Osteoblast (primary cell): ENCODE results near the gene CCNF. TPM values are rescaled to one million over a fixed set of nuclear protein-coding genes. Genes with fewer than 3 reads are reported as not detected.

Experiments
- DNase-seq: peaks from one replicate; pipeline ENCODE4 v3.0.0; 2011; ENCODE audit warnings: low spot score, mixed read lengths; ENCODE audit not compliant: insufficient read length; ENCODE audit errors: missing footprints
- H2AFZ ChIP-seq: 2 replicates; pipeline ENCODE4 v1.6.0; 2011; ENCODE audit warnings: mild to moderate bottlenecking, low read length
- H3K27ac ChIP-seq: 2 replicates; pipeline ENCODE4 v1.5.1; 2011; ENCODE audit warnings: mild to moderate bottlenecking, low read depth, low read length, moderate library complexity
- H3K27me3 ChIP-seq: 2 replicates; pipeline ENCODE4 v1.6.0; 2012; ENCODE audit warnings: mild to moderate bottlenecking, control low read depth, inconsistent platforms, low read length, moderate library complexity; ENCODE audit not compliant: insufficient read depth
- H3K36me3 ChIP-seq: 2 replicates; pipeline ENCODE4 v1.5.1; 2011; ENCODE audit warnings: mild to moderate bottlenecking, low read length, control low read depth, moderate library complexity; ENCODE audit not compliant: insufficient read depth
- H3K4me1 ChIP-seq: 2 replicates; pipeline ENCODE4 v1.5.1; 2011; ENCODE audit warnings: mild to moderate bottlenecking, low read length, control low read depth, moderate library complexity; ENCODE audit not compliant: insufficient read depth
- H3K4me2 ChIP-seq: 2 replicates; pipeline ENCODE4 v1.6.0; 2011; ENCODE audit warnings: mild to moderate bottlenecking, low read length; ENCODE audit not compliant: insufficient read depth
- H3K4me3 ChIP-seq: fragments of 200-600 bp; sonication (generic); 3 replicates; pipeline ENCODE4 v1.5.1; 2012; ENCODE audit warnings: mild to moderate bottlenecking, low read length, inconsistent platforms; ENCODE audit not compliant: insufficient read depth
- H3K79me2 ChIP-seq: 2 replicates; pipeline ENCODE4 v1.6.0; 2012; ENCODE audit warnings: mild to moderate bottlenecking, low read length, control low read depth, inconsistent platforms; ENCODE audit not compliant: insufficient read depth
- H3K9me3 ChIP-seq: 2 replicates; pipeline ENCODE4 v1.5.1; 2011; ENCODE audit warnings: low read depth, low read length, control low read depth
- H4K20me1 ChIP-seq: 2 replicates; pipeline ENCODE4 v1.6.0; 2012; ENCODE audit warnings: mild to moderate bottlenecking, low read length, control low read depth; ENCODE audit not compliant: insufficient read depth
- CTCF ChIP-seq: IDR thresholded peaks from 2 replicates; pipeline ENCODE4 v1.5.1; 2011; ENCODE audit warnings: mild to moderate bottlenecking, low read depth, low read length, moderate library complexity; ENCODE audit errors: extremely low read depth
- total RNA-seq: library from RNA; depleted of rRNA; stranded (reverse); fragments of >200 nt; gene quantifications from 2 replicates; pipeline ENCODE4 v1.2.3, GENCODE V29; 2012

The CCNF gene
- total RNA-seq, 1 donor, result 6.9 TPM

GRCh38 chr16:2398520-2398919, 30.7 kb upstream of the CCNF start:
- no peaks in the 10 kb centered on the region for H3K79me2 ChIP-seq
- DNase-seq, result no peak
- H3K4me1 ChIP-seq, result no peaks in the 10 kb centered on the region
- no peak overlapping the region for H3K27ac ChIP-seq
- no peak overlapping the region for H3K4me3 ChIP-seq
- no peak for TF ChIP-seq CTCF
- no peak overlapping the region for H3K4me2 ChIP-seq
- no peaks in the 10 kb centered on the region for H4K20me1 ChIP-seq
- no peaks in the 10 kb centered on the region for H3K9me3 ChIP-seq
- no peaks in the 10 kb centered on the region for H3K36me3 ChIP-seq
- peaks cover 17% of the 10 kb centered on the region for H3K27me3 ChIP-seq
- H2AFZ ChIP-seq, result no peak overlapping the region

GRCh38 chr16:2404099-2404498, 25.1 kb upstream of the CCNF start:
- H3K4me2 ChIP-seq, result no peak overlapping the region
- no peak overlapping the region for H3K27ac ChIP-seq
- no peaks in the 10 kb centered on the region for H3K79me2 ChIP-seq
- no peaks in the 10 kb centered on the region for H3K27me3 ChIP-seq
- no peak for TF ChIP-seq CTCF
- H3K4me1 ChIP-seq, result no peaks in the 10 kb centered on the region
- H2AFZ ChIP-seq, result peak overlapping the region; percentile 51
- H4K20me1 ChIP-seq, result no peaks in the 10 kb centered on the region
- H3K36me3 ChIP-seq, result no peaks in the 10 kb centered on the region
- DNase-seq, result no peak
- no peak overlapping the region for H3K4me3 ChIP-seq
- H3K9me3 ChIP-seq, result no peaks in the 10 kb centered on the region

- Histone ChIP-seq H2AFZ (no peak overlapping the region), H3K4me1 (peaks cover 9% of the 10 kb centered on the region), H3K9me3 (no peaks in the 10 kb centered on the region), H3K27ac (no peak overlapping the region), H3K36me3 (no peaks in the 10 kb centered on the region), H3K79me2 (no peaks in the 10 kb centered on the region), H3K4me3 (no peak overlapping the region), H4K20me1 (no peaks in the 10 kb centered on the region), H3K4me2 (no peak overlapping the region), H3K27me3 (peaks cover 22% of the 10 kb centered on the region)
- DNase-seq, result no peak
- TF ChIP-seq CTCF, result no peak
Observed at GRCh38 chr16:2415085-2415484, 14.2 kb upstream of the CCNF start.

- Histone ChIP-seq H4K20me1 (no peaks in the 10 kb centered on the region), H3K4me2 (no peak overlapping the region), H3K79me2 (no peaks in the 10 kb centered on the region), H3K9me3 (no peaks in the 10 kb centered on the region), H3K27ac (no peak overlapping the region), H3K4me1 (peaks cover 9% of the 10 kb centered on the region), H3K27me3 (peaks cover 12% of the 10 kb centered on the region), H2AFZ (no peak overlapping the region), H3K36me3 (no peaks in the 10 kb centered on the region), H3K4me3 (no peak overlapping the region)
- no peak for DNase-seq
- no peak for TF ChIP-seq CTCF
Observed at GRCh38 chr16:2420035-2420434, 9.2 kb upstream of the CCNF start.
